Gastrocnemius medialis (tissue), 4 donors: ENCODE data around the gene EGFR. TPM values are rescaled to one million over a fixed set of nuclear protein-coding genes. Genes with fewer than 3 reads are reported as not detected.
A peak's percentile ranks its signal among the peaks of the same experiment; 100 is the strongest.

Source experiments
- ATAC-seq, 2 donors: fragments of 150-250 bp; one replicate each; pipeline ENCODE4 v1.9.1; 2016
- DNase-seq, 2 donors: peaks; one replicate each; pipeline ENCODE4 v3.0.0-alpha.2; 2019
- H3K27ac ChIP-seq, 4 donors: fragments of 200-600 bp; sonication (generic); 1 replicate in 1 of 4; 2 replicates in 3 of 4; pipeline ENCODE4 v1.5.1; 2016 to 2018; ENCODE audit warnings: mild to moderate bottlenecking in 2 of 4, moderate library complexity in 1 of 4
- H3K27me3 ChIP-seq, 3 donors: fragments of 200-600 bp; sonication (generic) in 2 of 3; 1 replicate in 1 of 3; 2 replicates in 2 of 3; pipeline versions ENCODE4 v1.5.1 to v1.6.0; 2016 to 2019; ENCODE audit warnings: mild to moderate bottlenecking in 1 of 3, moderate library complexity in 1 of 3
- H3K36me3 ChIP-seq, 2 donors: fragments of 200-600 bp; sonication (generic) in 1 of 2; one replicate each; pipeline ENCODE4 v1.5.1; 2017 to 2018
- H3K4me1 ChIP-seq, 2 donors: fragments of 200-600 bp; sonication (generic) in 1 of 2; one replicate each; pipeline ENCODE4 v1.5.1; 2016 to 2017; ENCODE audit warnings: mild to moderate bottlenecking in 2 of 2
- H3K4me3 ChIP-seq, 4 donors: fragments of 200-600 bp; sonication (generic) in 3 of 4; 1 replicate in 1 of 4; 2 replicates in 3 of 4; pipeline ENCODE4 v1.5.1; 2016 to 2019; ENCODE audit warnings: mild to moderate bottlenecking in 2 of 4
- H3K9me3 ChIP-seq, 3 donors: fragments of 200-600 bp; sonication (generic) in 2 of 3; 1 replicate in 1 of 3; 2 replicates in 2 of 3; pipeline ENCODE4 v1.5.1; 2016 to 2019
- POLR2A ChIP-seq, 2 donors: fragments of 450-650 bp; IDR thresholded peaks; one replicate each; pipeline ENCODE4 v1.6.1; 2017; ENCODE audit warnings: antibody characterized with exemption in 2 of 2, mild to moderate bottlenecking in 2 of 2, moderate library complexity in 2 of 2
- in situ Hi-C, 4 donors: fragments of 200-750 bp; cut with MboI; loops; one replicate each; pipeline versions ENCODE4 v1.15.0 to v1.8.0; 2017; ENCODE audit warnings: low sequenced_read_pairs in 4 of 4
- intact Hi-C: fragments of 100-400 bp; cut with DNase I; formaldehyde crosslinking; loops from one replicate; pipeline ENCODE4 v1.15.1; 2023; ENCODE audit warnings: low total_unique reads
- total RNA-seq, 4 donors: library from RNA; depleted of rRNA; stranded (reverse); fragments of >200 nt; gene quantifications; one replicate each; pipeline versions ENCODE4 v1.1.0 to v1.2.3, GENCODE V29; 2016
- TF ChIP-seq, protein P1 (sequence below), 5 experiments: fragments of 450-650 bp in 3 of 5; fragments of 200-600 bp in 2 of 5; sonication (generic) in 2 of 5; IDR thresholded peaks in 4 of 5; conservative IDR thresholded peaks in 1 of 5; 1 replicate in 4 of 5; 2 replicates in 1 of 5; pipeline ENCODE4 v1.5.1; 2016 to 2019; ENCODE audit warnings: antibody characterized with exemption in 5 of 5, mild to moderate bottlenecking in 3 of 5, moderate library complexity in 3 of 5

EGFR gene
- total RNA-seq, 4 donors from 2014 or later: 28.0 to 34.8 (median 29.4) TPM

DNA sequence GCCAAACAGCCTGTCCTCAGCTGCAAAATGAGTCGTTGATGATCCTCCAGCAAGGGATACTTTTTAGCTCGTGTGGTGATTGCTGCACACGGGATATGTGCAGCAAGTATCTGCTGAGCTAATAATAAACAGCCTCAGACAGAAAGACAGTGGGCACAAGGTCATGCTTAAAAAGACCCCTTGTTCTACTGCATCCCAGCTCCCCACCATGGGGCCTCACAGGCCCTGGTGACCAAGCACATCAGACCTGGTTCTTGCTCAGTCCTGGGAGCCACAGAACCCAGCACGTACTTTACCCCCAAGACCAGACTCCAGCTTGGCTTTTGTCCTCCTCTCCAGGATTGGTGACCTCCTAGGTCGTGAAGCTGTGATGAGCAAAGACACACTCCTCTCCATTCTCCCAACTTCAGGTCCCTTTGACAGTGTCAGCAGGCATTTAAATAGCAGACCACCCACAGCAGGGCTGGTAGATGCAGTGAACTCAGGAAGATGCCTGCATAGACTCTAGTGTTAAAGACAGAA lies 50.5 kb downstream of the EGFR start:
- Histone ChIP-seq H3K27ac (peak overlapping the region; percentile 14 to 78 (median 30)), H3K4me3 (no peak overlapping the region), H3K36me3 (no peaks in the 10 kb centered on the region), H3K4me1 (peaks cover 34 to 42% of the 10 kb centered on the region in 2 donors), H3K27me3 (no peaks in the 10 kb centered on the region), H3K9me3 (no peaks in the 10 kb centered on the region)
- TF ChIP-seq, protein P1, sequence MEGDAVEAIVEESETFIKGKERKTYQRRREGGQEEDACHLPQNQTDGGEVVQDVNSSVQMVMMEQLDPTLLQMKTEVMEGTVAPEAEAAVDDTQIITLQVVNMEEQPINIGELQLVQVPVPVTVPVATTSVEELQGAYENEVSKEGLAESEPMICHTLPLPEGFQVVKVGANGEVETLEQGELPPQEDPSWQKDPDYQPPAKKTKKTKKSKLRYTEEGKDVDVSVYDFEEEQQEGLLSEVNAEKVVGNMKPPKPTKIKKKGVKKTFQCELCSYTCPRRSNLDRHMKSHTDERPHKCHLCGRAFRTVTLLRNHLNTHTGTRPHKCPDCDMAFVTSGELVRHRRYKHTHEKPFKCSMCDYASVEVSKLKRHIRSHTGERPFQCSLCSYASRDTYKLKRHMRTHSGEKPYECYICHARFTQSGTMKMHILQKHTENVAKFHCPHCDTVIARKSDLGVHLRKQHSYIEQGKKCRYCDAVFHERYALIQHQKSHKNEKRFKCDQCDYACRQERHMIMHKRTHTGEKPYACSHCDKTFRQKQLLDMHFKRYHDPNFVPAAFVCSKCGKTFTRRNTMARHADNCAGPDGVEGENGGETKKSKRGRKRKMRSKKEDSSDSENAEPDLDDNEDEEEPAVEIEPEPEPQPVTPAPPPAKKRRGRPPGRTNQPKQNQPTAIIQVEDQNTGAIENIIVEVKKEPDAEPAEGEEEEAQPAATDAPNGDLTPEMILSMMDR (IDR thresholded peaks at IDR 0.05 in 4 of 5, conservative IDR thresholded peaks at IDR 0.05 in 1 of 5): no peak
- no peak for TF ChIP-seq POLR2A (IDR thresholded peaks at IDR 0.05)
- DNase-seq (no peak), ATAC-seq (no peak)
- in situ Hi-C loops (no loop called here), intact Hi-C loops (no loop called here)

- ATAC-seq (no peak), DNase-seq (no peak)
- intact Hi-C loops: no loop called here
- Histone ChIP-seq H3K27ac (peak overlapping the region; percentile 39 to 84 (median 58)), H3K36me3 (no peaks in the 10 kb centered on the region), H3K27me3 (no peaks in the 10 kb centered on the region), H3K4me1 (peaks cover 38 to 43% of the 10 kb centered on the region in 2 donors), H3K9me3 (no peaks in the 10 kb centered on the region), H3K4me3 (no peak overlapping the region)
- TF ChIP-seq, protein P1 (IDR thresholded peaks at IDR 0.05 in 4 of 5, conservative IDR thresholded peaks at IDR 0.05 in 1 of 5): no peak
- TF ChIP-seq POLR2A (IDR thresholded peaks at IDR 0.05): no peak
- in situ Hi-C loops: no loop called here
Measured at GRCh38 chr7:55070271-55070743, 51.5 kb downstream of the EGFR start.

DNA sequence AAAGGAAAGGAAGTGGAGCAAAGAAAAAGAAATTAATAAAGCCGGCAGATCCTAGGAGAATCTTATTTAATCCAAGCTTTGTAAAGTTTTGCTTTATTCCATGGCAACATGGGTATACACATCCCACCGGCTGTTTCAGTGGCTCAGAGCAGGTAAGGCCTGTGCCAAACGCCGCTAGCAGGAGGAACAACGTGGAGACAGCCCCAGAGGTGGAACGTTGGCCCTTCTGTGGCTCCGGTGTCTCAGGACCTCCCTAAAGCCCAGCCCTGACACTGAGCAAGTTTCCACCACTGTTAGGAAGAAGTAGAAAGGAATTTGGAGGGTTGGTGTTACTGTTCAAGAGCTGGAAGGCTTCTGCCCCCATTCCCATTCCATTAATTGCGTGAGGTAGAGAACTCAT lies 52.0 kb downstream of the EGFR start:
- in situ Hi-C loops (no loop called here), intact Hi-C loops (no loop called here)
- H3K4me3 ChIP-seq: no peak overlapping the region
- ATAC-seq (no peak), DNase-seq (no peak)
- H3K27ac ChIP-seq: peak overlapping the region; percentile 39 to 84 (median 58)
- no peaks in the 10 kb centered on the region for H3K36me3 ChIP-seq
- no peak for TF ChIP-seq POLR2A (IDR thresholded peaks at IDR 0.05)
- TF ChIP-seq, protein P1 (IDR thresholded peaks at IDR 0.05 in 4 of 5, conservative IDR thresholded peaks at IDR 0.05 in 1 of 5): no peak
- no peaks in the 10 kb centered on the region for H3K27me3 ChIP-seq
- peaks cover 33 to 48% of the 10 kb centered on the region in 2 donors for H3K4me1 ChIP-seq
- H3K9me3 ChIP-seq: no peaks in the 10 kb centered on the region

- no peaks in the 10 kb centered on the region for H3K27me3 ChIP-seq
- DNase-seq (no peak), ATAC-seq (no peak)
- peaks cover 28 to 50% of the 10 kb centered on the region in 2 donors for H3K4me1 ChIP-seq
- H3K27ac ChIP-seq: peak overlapping the region; percentile 39 to 84 (median 75)
- TF ChIP-seq POLR2A (IDR thresholded peaks at IDR 0.05): no peak
- TF ChIP-seq, protein P1 (IDR thresholded peaks at IDR 0.05 in 4 of 5, conservative IDR thresholded peaks at IDR 0.05 in 1 of 5): no peak
- in situ Hi-C loops (no loop called here), intact Hi-C loops (no loop called here)
- H3K9me3 ChIP-seq: no peaks in the 10 kb centered on the region
- no peaks in the 10 kb centered on the region for H3K36me3 ChIP-seq
- no peak overlapping the region for H3K4me3 ChIP-seq
Measured at GRCh38 chr7:55071411-55072175, 52.8 kb downstream of the EGFR start.
